GM18502 (cell line): ENCODE results near the gene TMEM248.
"Not testable (repeated sequence)": the region's sequence is repeated elsewhere in the genome, so short reads cannot be mapped to it uniquely, and the experiment has no call there.

Experiments used
- ATAC-seq: cut with Tn5 transposase; IDR thresholded peaks from one replicate; pipeline ENCODE4 v1.9.1; 2021; ENCODE audit warnings: mild to moderate bottlenecking; ENCODE audit not compliant: unreplicated experiment, poor library complexity

TMEM248 gene

DNA sequence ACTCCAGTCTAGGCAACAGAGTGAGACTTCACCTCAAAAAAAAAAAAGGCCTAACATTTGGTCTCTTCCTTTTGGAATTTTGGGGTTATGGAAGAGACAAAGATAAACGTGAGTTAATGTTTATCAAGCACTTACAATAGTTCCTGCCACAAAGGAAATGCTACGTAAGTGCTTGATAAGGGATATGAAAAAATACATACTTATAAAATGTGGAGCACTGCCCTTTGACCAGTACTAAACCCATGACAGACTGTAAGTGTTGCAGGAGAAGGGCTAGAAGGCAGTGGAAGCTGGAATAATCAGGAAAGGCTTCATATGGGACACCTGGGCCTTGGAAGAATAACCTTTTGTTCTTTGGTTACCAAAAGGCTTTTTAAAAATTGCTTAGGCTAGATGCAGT, 25.5 kb downstream of the TMEM248 start:
- no peak for ATAC-seq

GRCh38 chr7:66948480-66949109, 27.6 kb downstream of the TMEM248 start:
- no peak for ATAC-seq

- ATAC-seq: no peak
These were observed 29.3 kb downstream of the TMEM248 start for GRCh38 chr7:66950311-66950710.

DNA sequence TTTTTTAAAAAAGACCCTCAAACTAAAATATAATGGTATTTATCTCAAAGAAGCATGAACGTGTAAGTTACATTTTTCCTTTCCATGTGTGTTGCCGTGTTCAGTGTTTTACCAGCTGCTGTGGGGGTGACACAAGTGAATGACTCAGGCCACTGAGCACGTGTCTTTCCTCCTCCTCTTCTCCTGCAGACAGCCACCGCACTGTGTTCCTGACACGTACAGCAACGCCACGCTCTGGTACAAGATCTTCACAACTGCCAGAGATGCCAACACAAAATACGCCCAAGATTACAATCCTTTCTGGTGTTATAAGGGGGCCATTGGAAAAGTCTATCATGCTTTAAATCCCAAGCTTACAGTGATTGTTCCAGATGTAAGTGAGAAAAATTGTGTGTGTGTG, 29.7 kb downstream of the TMEM248 start:
- ATAC-seq: no peak

- ATAC-seq: no peak
These were observed 31.5 kb downstream of the TMEM248 start for GRCh38 chr7:66952343-66953043.

GRCh38 chr7:66953044-66953427, 32.0 kb downstream of the TMEM248 start:
- ATAC-seq: no peak

DNA sequence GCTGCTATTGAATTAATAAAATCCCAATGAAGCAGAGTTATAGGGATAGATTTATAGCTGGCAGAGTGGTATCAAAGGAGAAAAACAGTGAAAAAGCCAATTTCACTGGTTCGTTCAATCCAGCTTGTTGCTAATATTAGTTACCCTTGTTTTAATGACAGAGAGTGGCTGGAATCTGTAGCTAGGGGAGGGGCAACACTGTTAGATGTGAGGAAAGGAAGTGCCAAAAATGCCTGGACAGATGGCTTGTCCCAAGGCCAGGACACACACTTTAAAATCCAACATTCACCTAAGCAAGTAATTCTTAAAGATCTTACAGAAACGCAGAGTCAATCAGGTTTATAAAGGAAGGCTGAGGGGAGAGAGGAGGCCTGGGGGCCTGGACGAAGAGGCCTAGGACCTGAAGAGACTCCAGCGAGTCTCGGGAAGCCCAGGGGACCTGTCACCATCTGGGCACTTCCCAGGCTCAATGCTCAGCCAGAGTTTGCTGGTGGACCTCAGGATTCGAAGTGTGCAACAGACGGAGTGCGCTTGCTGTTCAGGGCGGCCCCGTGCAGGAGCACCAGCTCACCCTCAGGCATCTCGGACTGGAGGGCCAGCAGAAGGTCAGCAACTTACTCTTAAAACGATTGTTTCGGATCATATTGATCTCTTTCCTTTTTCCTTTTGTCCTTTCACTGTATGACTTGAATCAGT, 36.7 kb downstream of the TMEM248 start:
- ATAC-seq: no peak

DNA sequence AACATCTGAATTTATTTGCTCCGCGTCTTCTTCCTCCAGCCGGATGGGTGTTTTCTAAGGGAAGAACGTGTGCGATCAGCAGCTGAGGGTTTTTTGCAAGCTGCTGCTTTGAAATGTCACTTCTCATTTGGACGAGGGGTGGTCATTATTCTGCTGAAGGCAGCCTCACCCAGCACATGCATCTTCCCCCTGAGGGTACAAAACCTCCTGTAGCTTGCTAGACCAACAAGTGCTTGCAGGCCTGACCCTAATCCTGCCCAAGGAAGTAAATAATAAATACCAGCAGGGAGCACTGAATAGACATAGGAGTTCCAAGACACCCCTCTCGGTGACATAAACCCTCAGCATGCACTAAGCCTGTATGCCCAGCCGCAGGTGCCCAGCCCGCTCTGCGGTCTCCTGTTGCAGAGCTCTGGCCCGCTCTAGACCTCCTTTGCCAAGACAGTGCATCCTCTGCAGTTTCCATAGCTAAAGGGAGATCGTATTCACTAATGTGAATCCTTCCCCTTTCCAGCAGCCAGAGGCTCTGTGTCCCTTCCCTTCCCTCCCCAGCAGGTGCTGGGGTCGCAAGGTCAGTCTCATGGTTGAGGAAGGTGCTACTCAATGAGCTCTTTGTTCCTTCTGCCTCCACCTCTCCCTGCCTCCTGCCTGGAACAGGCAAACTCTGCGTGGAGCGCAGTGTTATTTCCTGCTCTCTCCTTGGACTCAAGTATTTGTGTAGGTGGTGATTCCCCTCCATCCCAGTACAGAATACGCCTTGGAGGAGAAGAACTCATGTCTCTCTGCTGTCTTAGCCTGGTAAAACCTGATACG, 37.7 kb downstream of the TMEM248 start:
- no peak for ATAC-seq

DNA sequence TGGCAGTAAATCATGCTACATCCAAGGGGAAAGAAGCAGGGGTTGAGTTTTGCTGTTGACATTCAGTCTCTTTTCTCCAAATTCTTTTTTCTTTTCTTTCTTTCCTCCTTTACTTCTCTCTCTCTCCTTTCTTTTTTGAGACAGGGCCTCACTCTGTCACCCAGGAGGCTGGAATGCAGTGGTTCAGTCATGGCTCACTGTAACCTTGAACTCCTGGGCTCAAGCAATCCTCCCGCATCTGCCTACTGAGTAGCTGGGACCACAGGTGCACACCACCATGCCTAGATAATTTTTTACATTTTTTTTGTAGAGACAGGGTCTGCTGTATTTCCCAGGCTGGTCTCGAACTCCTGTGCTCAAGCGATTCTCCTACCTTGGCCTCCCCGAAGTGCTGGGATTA, 39.2 kb downstream of the TMEM248 start:
- ATAC-seq: no peak

DNA sequence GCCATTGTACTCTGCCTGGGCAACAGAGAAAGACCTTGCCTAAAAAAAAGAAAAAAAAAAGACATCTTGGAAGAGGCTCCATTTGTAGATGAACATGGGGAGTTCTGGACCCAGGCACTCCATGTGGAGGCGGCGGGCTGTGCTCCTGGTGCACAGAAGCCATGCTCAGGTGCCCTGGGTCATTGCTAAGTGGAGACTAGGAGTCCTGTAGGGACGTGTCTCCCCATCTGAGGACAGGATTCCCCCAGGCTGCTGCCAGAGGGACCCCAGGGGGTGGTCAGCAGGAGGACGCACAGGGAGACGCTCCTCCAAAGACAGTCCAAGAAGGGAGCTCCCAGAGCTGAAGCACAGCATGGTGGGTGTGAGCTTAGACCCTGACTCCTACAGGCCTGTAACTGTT, 40.1 kb downstream of the TMEM248 start:
- no peak for ATAC-seq

- no peak for ATAC-seq
These were observed 43.4 kb downstream of the TMEM248 start for GRCh38 chr7:66964411-66964810.

DNA sequence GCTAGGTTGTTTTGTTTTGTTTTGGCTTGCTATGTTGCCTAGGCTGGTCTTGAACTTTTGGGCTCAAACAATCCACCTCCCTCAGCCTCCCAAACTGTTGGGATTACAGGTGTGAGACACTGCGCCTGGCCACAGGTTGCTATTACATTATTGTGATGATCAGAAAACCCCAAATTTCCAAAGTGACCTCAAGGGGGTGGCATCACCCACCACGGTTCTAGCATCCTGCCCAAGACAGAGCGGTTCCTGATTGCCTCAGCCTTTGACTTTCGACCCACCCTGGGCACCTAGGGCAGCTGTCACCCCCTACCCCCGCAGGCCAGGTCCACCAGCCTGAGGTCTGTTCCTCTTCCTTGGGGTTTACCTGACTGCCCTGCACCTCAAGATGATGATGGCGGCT, 46.0 kb downstream of the TMEM248 start:
- ATAC-seq: no peak

- ATAC-seq: not testable (repeated sequence)
These were observed 48.0 kb downstream of the TMEM248 start for GRCh38 chr7:66969001-66969400.

DNA sequence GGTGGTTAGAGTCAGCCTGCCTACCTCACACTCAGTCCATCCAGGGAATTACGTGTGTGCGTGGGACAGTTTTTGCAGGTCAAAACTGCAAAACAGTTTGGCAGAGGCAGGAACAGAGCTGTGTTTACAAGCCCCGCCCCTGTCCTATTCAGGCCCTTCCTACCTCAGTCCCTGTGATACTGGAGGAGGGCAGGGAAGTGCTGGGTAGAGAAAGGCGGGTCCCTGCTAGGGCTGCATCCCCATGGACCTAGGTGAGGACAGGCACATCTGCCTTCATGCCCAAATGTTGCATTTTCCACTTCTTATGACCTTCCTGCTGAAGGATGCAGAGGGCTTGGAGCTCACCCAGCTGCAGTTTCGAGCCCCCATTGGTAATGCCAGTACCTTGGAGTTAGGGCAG, 49.3 kb downstream of the TMEM248 start:
- no peak for ATAC-seq

GRCh38 chr7:66974986-66975590, 54.1 kb downstream of the TMEM248 start:
- ATAC-seq: no peak

- ATAC-seq: not testable (repeated sequence)
These were observed 57.3 kb downstream of the TMEM248 start for GRCh38 chr7:66978312-66978711.

GRCh38 chr7:66979013-66979412, 58.0 kb downstream of the TMEM248 start:
- not testable (repeated sequence) for ATAC-seq

- ATAC-seq: not testable (repeated sequence)
These were observed 59.3 kb downstream of the TMEM248 start for GRCh38 chr7:66980336-66980735.

- not testable (repeated sequence) for ATAC-seq
These were observed 68.5 kb downstream of the TMEM248 start for GRCh38 chr7:66989552-66989951.

- not testable (repeated sequence) for ATAC-seq
These were observed 73.0 kb downstream of the TMEM248 start for GRCh38 chr7:66994051-66994450.
